HepG2 (cell line): ENCODE data around the gene PIGZ. TPM values are rescaled to one million over a fixed set of nuclear protein-coding genes. Genes with fewer than 3 reads are reported as not detected.

Experiments
- GABPB1 ChIP-seq: IDR thresholded peaks from 2 replicates; pipeline ENCODE4 v1.6.1; 2016; ENCODE audit warnings: mild to moderate bottlenecking, missing genetic modification reagents, moderate library complexity, missing compliant biosample characterization
- ISL2 ChIP-seq: sonication (generic); formaldehyde crosslinking; IDR thresholded peaks from 2 replicates; pipeline ENCODE4 v1.5.0; 2020; ENCODE audit warnings: missing genetic modification reagents
- LCORL ChIP-seq, 2 experiments: fragments of 450-650 bp in 1 of 2; sonication (generic) in 1 of 2; formaldehyde crosslinking in 1 of 2; IDR thresholded peaks; 2 replicates each; pipeline versions ENCODE4 v1.5.0 to v1.6.1; 2017 to 2020; ENCODE audit warnings: antibody characterized with exemption in 1 of 2, missing genetic modification reagents in 1 of 2
- PITX1 ChIP-seq: sonication (generic); formaldehyde crosslinking; IDR thresholded peaks from 2 replicates; pipeline ENCODE4 v1.5.1; 2020; ENCODE audit warnings: mild to moderate bottlenecking, missing genetic modification reagents
- RAD21 ChIP-seq: fragments of 450-650 bp; formaldehyde crosslinking; IDR thresholded peaks from 2 replicates; pipeline ENCODE4 v1.5.0; 2020; ENCODE audit warnings: mild to moderate bottlenecking
- RXRB ChIP-seq: IDR thresholded peaks from 2 replicates; pipeline ENCODE4 v1.6.1; 2016; ENCODE audit warnings: borderline replicate concordance, missing genetic modification reagents, missing compliant biosample characterization
- ZNF510 ChIP-seq: sonication (generic); formaldehyde crosslinking; IDR thresholded peaks from 2 replicates; pipeline ENCODE4 v1.4.0; 2020; ENCODE audit warnings: low read depth, mild to moderate bottlenecking, missing genetic modification reagents
- ZNF619 ChIP-seq: sonication (generic); formaldehyde crosslinking; IDR thresholded peaks from 2 replicates; pipeline ENCODE4 v1.4.0; 2020; ENCODE audit warnings: mild to moderate bottlenecking, missing genetic modification reagents
- polyA plus RNA-seq, 8 experiments: library from polyadenylated mRNA; depleted of rRNA in 3 of 8; stranded (reverse) in 7 of 8; unstranded in 1 of 8; fragments of >200 nt; fragmentation: Illumina TruSeq in 4 of 8; extraction: Trizol in 4 of 8; gene quantifications; 2 replicates each; pipeline versions ENCODE4 v1.2.1 to v1.2.3, GENCODE V29; 2011 to 2016; ENCODE audit warnings: low read depth in 4 of 8, missing spikeins in 1 of 8, mixed read lengths in 1 of 8; ENCODE audit not compliant: insufficient read depth in 1 of 8
- total RNA-seq, 5 experiments: library from RNA; depleted of rRNA; stranded (reverse); fragments of >200 nt; fragmentation: Illumina TruSeq; extraction: Trizol; gene quantifications; 2 replicates each; pipeline ENCODE4 v1.2.3, GENCODE V29; 2016; ENCODE audit warnings: low read depth in 1 of 5
- TF ChIP-seq, protein P1 (sequence below): fragments of 450-650 bp; IDR thresholded peaks from 2 replicates; pipeline ENCODE4 v1.6.1; 2017; ENCODE audit warnings: mild to moderate bottlenecking
- TF ChIP-seq, protein P2 (sequence below): sonication (generic); formaldehyde crosslinking; conservative IDR thresholded peaks from 2 replicates; pipeline ENCODE4 v1.4.0; 2020; ENCODE audit warnings: mild to moderate bottlenecking, missing genetic modification reagents, moderate library complexity
- TF ChIP-seq, protein P3 (sequence below): sonication (generic); formaldehyde crosslinking; IDR thresholded peaks from 2 replicates; pipeline ENCODE4 v1.4.0; 2020; ENCODE audit warnings: missing genetic modification reagents
- TF ChIP-seq, protein P4 (sequence below): sonication (generic); formaldehyde crosslinking; IDR thresholded peaks from 2 replicates; pipeline ENCODE4 v1.8.0; 2022; ENCODE audit warnings: missing genetic modification reagents, mild to moderate bottlenecking, borderline replicate concordance
- TF ChIP-seq, protein P5 (sequence below): sonication (generic); formaldehyde crosslinking; IDR thresholded peaks from 2 replicates; pipeline ENCODE4 v1.5.1; 2020; ENCODE audit warnings: missing genetic modification reagents, mild to moderate bottlenecking, borderline replicate concordance

Gene PIGZ
- total and polyA plus RNA-seq, 2 of the 13 experiments (the other 11 are each of a cell fraction or from before 2014, with no cell fraction given): 4.7 to 60.5 TPM

DNA sequence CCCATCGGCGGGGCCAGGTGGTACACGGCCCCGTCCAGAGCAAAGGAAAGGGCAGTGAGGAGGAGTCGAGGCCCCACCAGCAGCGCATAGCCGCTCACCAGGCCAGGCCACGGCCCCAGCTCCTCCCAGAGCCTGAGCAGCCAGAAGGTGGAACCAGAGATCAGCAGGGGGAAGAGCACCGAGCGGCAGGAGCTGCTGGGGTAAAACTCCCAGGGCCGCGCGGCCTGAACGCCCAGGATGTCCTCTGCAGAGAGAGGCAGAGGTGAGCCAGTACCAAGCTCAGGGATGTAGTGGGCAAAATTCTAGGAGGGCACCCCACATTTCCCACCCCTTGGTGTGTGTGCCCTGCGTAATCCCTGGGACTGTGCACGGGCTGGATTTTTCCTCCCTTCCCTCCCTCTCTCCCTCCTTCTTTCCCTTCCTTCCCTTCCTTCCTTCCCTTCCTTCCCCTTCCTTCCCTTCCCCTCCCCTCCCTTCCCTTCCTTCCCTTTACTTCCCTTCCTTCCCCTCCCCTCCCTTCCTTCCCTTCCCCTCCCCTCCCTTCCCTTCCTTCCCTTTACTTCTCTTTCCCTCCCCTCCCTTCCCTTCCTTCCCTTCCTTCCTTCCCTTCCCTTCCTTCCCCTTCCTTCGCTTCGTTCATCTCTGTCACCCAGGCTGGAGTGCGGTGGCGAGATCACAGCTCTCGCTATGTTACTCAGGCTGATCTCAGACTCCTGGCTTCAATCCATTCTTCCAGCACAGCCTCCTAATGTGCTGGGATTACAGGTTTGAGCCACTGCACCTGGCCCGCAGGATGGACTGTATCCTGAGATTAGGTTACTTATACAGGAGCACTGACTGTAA, 20.0 kb downstream of the PIGZ start (continued):
- TF ChIP-seq, protein P1, sequence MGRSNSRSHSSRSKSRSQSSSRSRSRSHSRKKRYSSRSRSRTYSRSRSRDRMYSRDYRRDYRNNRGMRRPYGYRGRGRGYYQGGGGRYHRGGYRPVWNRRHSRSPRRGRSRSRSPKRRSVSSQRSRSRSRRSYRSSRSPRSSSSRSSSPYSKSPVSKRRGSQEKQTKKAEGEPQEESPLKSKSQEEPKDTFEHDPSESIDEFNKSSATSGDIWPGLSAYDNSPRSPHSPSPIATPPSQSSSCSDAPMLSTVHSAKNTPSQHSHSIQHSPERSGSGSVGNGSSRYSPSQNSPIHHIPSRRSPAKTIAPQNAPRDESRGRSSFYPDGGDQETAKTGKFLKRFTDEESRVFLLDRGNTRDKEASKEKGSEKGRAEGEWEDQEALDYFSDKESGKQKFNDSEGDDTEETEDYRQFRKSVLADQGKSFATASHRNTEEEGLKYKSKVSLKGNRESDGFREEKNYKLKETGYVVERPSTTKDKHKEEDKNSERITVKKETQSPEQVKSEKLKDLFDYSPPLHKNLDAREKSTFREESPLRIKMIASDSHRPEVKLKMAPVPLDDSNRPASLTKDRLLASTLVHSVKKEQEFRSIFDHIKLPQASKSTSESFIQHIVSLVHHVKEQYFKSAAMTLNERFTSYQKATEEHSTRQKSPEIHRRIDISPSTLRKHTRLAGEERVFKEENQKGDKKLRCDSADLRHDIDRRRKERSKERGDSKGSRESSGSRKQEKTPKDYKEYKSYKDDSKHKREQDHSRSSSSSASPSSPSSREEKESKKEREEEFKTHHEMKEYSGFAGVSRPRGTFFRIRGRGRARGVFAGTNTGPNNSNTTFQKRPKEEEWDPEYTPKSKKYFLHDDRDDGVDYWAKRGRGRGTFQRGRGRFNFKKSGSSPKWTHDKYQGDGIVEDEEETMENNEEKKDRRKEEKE: no peak
- TF ChIP-seq ZNF510 (CRISPR knock-in tag) (peak; percentile 21; the same call in 1 of the 2 replicates), ISL2 (0 out of 2 replicates have a peak, but pooled peaks have one; percentile 20), PITX1 (CRISPR knock-in tag) (0 out of 2 replicates have a peak, but pooled peaks have one; percentile 36), ZNF619 (0 out of 2 replicates have a peak, but pooled peaks have one; percentile 37), GABPB1 (CRISPR knock-in tag) (peak; percentile 40; the same call in 1 of the 2 replicates), RAD21 (CRISPR knock-in tag) (peak; percentile 85), LCORL (IDR thresholded peaks at IDR 0.05) (no peak), LCORL (CRISPR knock-in tag; IDR thresholded peaks at IDR 0.05) (peak; percentile 55), RXRB (CRISPR knock-in tag) (0 out of 2 replicates have a peak, but pooled peaks have one; percentile 50)
- TF ChIP-seq, protein P2, sequence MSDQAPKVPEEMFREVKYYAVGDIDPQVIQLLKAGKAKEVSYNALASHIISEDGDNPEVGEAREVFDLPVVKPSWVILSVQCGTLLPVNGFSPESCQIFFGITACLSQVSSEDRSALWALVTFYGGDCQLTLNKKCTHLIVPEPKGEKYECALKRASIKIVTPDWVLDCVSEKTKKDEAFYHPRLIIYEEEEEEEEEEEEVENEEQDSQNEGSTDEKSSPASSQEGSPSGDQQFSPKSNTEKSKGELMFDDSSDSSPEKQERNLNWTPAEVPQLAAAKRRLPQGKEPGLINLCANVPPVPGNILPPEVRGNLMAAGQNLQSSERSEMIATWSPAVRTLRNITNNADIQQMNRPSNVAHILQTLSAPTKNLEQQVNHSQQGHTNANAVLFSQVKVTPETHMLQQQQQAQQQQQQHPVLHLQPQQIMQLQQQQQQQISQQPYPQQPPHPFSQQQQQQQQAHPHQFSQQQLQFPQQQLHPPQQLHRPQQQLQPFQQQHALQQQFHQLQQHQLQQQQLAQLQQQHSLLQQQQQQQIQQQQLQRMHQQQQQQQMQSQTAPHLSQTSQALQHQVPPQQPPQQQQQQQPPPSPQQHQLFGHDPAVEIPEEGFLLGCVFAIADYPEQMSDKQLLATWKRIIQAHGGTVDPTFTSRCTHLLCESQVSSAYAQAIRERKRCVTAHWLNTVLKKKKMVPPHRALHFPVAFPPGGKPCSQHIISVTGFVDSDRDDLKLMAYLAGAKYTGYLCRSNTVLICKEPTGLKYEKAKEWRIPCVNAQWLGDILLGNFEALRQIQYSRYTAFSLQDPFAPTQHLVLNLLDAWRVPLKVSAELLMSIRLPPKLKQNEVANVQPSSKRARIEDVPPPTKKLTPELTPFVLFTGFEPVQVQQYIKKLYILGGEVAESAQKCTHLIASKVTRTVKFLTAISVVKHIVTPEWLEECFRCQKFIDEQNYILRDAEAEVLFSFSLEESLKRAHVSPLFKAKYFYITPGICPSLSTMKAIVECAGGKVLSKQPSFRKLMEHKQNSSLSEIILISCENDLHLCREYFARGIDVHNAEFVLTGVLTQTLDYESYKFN: 0 out of 2 replicates have a peak, but pooled peaks have one; percentile 28
- TF ChIP-seq, protein P3, sequence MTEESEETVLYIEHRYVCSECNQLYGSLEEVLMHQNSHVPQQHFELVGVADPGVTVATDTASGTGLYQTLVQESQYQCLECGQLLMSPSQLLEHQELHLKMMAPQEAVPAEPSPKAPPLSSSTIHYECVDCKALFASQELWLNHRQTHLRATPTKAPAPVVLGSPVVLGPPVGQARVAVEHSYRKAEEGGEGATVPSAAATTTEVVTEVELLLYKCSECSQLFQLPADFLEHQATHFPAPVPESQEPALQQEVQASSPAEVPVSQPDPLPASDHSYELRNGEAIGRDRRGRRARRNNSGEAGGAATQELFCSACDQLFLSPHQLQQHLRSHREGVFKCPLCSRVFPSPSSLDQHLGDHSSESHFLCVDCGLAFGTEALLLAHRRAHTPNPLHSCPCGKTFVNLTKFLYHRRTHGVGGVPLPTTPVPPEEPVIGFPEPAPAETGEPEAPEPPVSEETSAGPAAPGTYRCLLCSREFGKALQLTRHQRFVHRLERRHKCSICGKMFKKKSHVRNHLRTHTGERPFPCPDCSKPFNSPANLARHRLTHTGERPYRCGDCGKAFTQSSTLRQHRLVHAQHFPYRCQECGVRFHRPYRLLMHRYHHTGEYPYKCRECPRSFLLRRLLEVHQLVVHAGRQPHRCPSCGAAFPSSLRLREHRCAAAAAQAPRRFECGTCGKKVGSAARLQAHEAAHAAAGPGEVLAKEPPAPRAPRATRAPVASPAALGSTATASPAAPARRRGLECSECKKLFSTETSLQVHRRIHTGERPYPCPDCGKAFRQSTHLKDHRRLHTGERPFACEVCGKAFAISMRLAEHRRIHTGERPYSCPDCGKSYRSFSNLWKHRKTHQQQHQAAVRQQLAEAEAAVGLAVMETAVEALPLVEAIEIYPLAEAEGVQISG (CRISPR knock-in tag): peak; percentile 63
- TF ChIP-seq, protein P4, sequence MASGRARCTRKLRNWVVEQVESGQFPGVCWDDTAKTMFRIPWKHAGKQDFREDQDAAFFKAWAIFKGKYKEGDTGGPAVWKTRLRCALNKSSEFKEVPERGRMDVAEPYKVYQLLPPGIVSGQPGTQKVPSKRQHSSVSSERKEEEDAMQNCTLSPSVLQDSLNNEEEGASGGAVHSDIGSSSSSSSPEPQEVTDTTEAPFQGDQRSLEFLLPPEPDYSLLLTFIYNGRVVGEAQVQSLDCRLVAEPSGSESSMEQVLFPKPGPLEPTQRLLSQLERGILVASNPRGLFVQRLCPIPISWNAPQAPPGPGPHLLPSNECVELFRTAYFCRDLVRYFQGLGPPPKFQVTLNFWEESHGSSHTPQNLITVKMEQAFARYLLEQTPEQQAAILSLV (CRISPR knock-in tag): peak; percentile 68
- TF ChIP-seq, protein P5, sequence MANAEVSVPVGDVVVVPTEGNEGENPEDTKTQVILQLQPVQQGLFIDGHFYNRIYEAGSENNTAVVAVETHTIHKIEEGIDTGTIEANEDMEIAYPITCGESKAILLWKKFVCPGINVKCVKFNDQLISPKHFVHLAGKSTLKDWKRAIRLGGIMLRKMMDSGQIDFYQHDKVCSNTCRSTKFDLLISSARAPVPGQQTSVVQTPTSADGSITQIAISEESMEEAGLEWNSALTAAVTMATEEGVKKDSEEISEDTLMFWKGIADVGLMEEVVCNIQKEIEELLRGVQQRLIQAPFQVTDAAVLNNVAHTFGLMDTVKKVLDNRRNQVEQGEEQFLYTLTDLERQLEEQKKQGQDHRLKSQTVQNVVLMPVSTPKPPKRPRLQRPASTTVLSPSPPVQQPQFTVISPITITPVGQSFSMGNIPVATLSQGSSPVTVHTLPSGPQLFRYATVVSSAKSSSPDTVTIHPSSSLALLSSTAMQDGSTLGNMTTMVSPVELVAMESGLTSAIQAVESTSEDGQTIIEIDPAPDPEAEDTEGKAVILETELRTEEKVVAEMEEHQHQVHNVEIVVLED (CRISPR knock-in tag): peak; percentile 21; the same call in 1 of the 2 replicates
